Measurements from ENCODE around the gene ADGRV1.

- TF ChIP-seq CTCF (IDR thresholded peaks at IDR 0.05), result no peak
- no peak for TF ChIP-seq ZFX (IDR thresholded peaks at IDR 0.05; ENCODE audit: borderline replicate concordance)
Observed at GRCh38 chr5:90569084-90569483, 10.5 kb downstream of the ADGRV1 start.

All from 22Rv1 (cell line).